ENCODE results near the gene UGT1A9. TPM values are rescaled to one million over a fixed set of nuclear protein-coding genes. Genes with fewer than 3 reads are reported as not detected.
"Not testable (repeated sequence)": the region's sequence is repeated elsewhere in the genome, so short reads cannot be mapped to it uniquely, and the experiment has no call there.

Gene UGT1A9
- not detected for total RNA-seq
- long read RNA-seq = 0 reads

GRCh38 chr2:233671290-233672161 lies at the start of gene UGT1A9:
Gene UGT1A9, plus strand, starts transcription at chr2:233671898. Its CDS starts 37 bp downstream, at chr2:233671935.
- DNase-seq (ENCODE audit: low spot score) = no peak

DNA sequence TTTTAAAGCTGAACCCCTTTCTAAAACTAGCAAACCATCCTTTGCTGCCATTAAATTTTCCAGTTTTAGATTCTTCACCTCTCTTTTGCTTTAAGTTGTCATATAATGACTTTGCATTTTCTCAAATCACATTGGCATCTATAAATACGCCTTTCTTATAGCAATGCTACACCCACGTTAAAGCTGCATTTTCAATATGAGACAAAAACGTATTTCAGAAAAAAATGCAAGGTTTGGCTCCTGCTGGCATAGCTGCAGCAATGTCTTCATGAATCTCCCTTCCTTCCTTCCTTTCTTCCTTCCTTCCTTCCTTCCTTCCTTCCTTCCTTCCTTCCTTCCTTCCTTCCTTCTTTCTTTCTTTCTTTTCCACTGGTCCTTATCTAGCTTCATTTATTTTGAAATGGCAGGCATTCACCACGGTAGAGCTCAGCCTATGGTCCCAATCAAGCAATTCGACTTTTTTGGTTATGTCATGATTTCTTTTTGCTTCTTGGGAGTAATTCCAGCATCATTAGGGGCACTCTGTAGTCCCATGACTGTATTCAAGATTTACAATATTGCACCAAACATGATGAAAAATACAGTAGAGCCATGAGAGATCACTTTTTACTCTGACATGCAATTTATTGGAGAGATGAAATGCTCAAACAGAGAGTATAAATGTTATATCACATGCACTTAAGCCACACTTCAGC lies 44.2 kb upstream of the UGT1A9 start:
- no peak for DNase-seq (ENCODE audit: low spot score)

DNA sequence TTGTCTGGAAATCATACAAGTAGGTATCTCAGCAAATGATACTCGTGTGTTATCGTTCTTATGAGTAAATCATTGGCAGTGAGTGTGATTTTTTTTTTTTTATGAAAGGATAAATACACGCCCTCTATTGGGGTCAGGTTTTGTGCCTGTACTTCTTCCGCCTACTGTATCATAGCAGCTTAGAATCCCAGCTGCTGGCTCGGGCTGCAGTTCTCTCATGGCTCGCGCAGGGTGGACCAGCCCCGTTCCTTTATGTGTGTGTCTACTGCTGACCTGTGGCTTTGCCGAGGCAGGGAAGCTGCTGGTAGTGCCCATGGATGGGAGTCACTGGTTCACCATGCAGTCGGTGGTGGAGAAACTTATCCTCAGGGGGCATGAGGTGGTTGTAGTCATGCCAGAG lies 35.4 kb upstream of the UGT1A9 start, which contains the start of gene UGT1A10:
UGT1A10 (plus strand) TSS at position 143 of the 400 bp plus-strand sequence; CDS start at position 218, 75 bp downstream.
- not testable (repeated sequence) for DNase-seq (ENCODE audit: low spot score)

DNA sequence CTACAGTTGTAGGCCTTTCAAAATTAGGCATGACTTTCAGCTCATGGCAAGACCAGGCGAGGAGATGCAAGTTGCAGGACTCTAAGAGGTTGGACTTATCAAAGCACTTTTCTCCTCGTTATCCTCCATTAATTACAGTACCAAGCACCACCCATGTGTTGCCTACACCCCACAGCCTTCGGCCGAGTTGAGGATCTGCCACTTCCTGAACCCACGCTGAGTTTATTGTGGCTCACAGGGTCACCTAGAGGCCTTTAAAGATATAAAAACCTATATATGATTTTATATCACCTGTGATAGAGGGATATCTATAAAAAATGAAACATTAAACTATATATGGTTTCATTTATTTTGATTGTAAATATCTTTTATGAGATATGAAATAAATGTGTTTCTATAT lies 32.9 kb upstream of the UGT1A9 start:
- DNase-seq (ENCODE audit: low spot score) = no peak

DNA sequence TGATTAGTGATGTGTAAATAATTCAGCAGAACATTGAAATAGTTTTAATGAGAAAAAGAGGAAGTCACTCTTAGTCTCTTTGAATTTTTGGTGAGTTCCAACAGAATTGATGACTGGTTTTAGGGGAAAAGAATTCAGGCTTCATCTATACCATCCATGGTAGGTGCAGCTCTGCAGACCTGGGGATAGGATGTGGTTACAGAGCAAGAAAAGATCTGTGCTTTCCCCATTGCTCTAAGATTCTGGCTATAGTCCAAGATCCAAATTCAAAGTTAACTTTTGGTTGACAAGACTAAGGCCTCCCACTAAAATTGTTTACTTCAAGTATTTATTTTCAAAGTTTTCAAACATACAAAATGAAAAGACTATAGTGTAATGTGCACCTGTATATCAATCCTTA lies 31.8 kb upstream of the UGT1A9 start:
- no peak for DNase-seq (ENCODE audit: low spot score)

DNA sequence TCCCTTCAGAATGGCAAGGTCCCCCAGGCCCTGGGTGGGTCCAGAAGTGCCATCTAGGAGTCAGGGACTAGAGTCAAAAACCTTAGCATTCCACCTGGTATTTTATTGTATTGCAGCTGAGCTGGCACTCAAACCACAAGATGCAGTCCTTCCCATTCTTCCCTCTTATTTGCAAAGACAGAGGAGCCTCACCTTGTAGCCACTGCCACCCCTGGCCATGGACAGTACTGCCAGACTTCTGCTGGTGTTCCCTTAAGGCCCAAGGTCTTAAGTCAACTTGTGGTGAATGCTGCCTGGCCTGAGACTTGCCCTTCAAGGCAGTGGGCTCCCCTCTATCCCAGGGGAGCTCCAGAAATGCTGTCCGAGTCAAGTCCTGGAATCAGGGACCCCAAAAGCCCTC lies 28.6 kb upstream of the UGT1A9 start:
- no peak for DNase-seq (ENCODE audit: low spot score)

GRCh38 chr2:233646033-233646432 lies 25.7 kb upstream of the UGT1A9 start:
- DNase-seq (ENCODE audit: low spot score) = not testable (repeated sequence)

GRCh38 chr2:233650981-233651380 lies 20.7 kb upstream of the UGT1A9 start:
- DNase-seq (ENCODE audit: low spot score) = no peak

- no peak for DNase-seq (ENCODE audit: low spot score)
Measured at GRCh38 chr2:233651430-233651829, 20.3 kb upstream of the UGT1A9 start.

DNA sequence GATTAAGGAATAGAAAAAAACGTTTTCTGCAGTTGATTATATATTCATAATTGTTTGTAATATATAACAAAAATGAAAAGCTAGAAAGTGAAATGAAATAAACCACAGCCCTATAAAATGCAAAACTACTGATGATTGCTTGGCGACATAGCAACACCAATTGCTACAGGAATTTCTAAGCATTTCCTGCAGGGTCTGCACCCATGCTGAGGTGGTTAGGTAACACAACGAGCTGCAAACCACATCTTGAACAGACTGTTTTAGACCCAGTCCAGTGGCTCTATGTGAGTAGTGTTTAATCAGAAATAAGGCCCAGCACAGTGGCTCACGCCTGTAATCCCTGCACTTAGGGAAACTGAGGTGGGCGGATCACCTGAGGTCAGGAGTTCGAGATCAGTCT lies 17.2 kb upstream of the UGT1A9 start:
- DNase-seq (ENCODE audit: low spot score) = no peak

DNA sequence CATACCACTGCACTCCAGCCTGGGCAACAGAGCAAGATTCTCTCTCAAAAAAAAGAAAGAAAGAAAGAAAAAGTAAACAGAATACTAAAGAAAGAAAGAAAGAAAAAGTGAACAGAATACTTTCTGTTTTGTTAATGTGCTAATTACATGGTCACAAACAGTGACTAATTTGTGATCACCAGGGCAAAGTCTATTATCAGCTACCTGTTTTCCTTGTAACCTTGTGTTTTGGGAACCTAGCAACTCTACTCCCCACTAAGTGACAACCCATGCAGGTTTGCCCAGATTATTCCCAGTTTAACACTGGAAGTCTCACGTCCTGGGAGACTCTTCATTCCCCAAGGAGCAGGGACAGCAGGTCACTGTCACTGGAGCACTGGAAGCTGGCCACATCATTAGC lies 16.7 kb upstream of the UGT1A9 start:
- DNase-seq (ENCODE audit: low spot score) = no peak

GRCh38 chr2:233655943-233656342 lies 15.8 kb upstream of the UGT1A9 start:
- DNase-seq (ENCODE audit: low spot score) = not testable (repeated sequence)

DNA sequence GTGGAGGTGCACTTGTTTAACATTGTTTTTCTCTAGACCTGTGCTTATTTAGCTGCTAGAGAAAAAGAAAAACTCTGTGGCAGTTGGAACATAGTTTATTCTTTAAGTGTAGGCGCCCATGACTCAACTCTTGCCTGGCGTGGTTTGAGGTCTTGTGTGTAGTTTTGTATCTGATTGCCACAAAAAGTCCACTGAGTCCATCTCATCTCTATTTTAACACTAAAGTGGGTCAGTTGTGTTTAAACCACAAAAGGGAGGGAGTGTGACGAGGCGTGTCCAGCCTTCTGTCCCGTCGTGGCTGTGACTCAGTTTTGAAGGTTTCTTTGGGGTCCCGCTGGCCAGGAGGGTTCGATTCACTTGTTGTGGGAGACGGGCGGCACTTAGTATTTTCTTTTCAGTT lies 15.3 kb upstream of the UGT1A9 start:
- DNase-seq (ENCODE audit: low spot score) = no peak

DNA sequence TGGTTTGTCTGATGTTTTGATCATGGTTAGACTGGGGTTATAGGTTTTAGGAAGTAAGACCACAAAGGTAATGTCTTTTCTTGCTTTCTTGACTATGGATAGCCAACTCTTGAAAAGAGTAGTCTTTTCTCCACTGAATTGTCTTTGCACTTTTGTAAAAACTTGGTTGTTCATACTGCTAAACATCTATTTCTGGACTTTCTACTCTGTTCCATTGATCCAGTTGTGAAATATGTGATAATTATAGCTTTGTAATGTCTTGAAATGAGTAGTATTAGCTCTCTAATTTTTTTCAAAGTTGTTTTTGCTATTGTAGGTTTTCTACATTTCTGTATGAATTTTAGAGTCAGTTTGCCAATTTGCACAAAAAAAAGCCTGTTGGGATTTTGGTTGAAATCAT lies 13.1 kb upstream of the UGT1A9 start:
- DNase-seq (ENCODE audit: low spot score) = no peak

GRCh38 chr2:233663911-233664310 lies 7.8 kb upstream of the UGT1A9 start:
- no peak for DNase-seq (ENCODE audit: low spot score)

DNA sequence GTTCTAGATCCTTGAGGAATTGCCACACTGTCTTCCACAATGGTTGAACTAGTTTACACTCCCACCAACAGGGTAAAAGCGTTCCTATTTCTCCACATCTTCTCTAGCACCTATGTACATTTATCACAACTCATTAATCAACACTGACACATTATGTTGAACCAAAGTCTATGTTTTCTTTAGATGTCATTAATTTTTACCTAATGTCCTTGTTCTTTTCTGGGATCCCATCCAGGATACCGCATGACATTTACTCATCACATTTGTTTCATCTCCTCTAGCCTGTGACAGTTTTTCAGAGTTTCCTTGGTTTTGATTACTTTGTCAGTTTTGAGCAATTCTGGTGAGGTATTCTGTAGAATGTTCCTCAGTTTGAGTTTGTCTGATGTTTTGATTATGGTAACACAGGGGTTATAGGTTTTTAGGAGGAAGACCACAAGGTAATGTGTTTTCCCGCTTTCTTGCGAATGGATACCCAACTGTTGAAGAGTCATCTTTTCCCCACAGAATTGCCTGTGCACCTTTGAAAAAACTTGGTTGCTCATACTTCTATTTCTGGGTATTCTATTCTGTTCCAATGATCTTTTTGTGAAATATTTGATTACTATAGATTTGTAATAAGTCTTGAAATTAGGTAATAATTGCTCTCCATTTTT lies 3.0 kb upstream of the UGT1A9 start:
- no peak for DNase-seq (ENCODE audit: low spot score)

GRCh38 chr2:233672886-233673285 lies 1.2 kb downstream of the UGT1A9 start:
- DNase-seq (ENCODE audit: low spot score) = no peak

DNA sequence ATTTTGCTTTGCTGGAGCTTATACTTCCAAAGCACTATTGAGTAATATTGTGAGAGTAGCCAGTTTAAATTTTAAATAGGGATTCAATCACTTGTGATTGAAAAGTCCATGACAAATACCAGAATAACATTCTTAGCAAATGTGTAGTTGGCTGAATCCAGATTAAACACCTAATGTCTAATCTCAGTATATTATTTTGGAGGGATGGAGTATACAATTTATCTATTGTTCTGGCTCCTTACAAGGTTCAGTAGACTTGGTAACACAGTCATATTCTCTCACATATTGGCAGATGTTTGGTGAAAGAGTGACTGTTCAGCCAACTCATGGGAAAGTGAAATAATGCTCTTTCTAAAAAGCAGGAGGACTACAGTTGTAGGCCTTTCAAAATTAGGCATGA lies 2.2 kb downstream of the UGT1A9 start:
- no peak for DNase-seq (ENCODE audit: low spot score)

- no peak for DNase-seq (ENCODE audit: low spot score)
Measured at GRCh38 chr2:233674314-233674713, 2.6 kb downstream of the UGT1A9 start.

- DNase-seq (ENCODE audit: low spot score) = no peak
Measured at GRCh38 chr2:233674995-233675394, 3.3 kb downstream of the UGT1A9 start.

DNA sequence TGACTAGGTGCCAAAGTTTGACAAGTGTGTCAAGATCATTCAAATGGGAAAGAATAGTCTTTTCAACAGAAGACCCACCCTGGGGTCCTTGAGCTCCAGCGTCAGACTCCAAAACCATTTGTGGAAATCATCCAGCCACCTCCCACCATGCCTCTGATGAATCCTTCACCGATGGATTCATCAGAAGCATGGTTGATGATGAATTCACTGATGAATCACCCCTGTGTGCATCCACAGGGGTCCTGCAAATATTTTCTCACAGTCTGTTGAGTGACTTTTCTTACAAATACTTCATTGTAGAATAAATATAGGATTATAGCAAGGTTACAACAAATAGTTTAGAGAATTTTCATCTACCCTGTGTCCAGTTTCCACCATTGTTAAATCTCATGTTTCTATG lies 4.3 kb downstream of the UGT1A9 start:
- no peak for DNase-seq (ENCODE audit: low spot score)

DNA sequence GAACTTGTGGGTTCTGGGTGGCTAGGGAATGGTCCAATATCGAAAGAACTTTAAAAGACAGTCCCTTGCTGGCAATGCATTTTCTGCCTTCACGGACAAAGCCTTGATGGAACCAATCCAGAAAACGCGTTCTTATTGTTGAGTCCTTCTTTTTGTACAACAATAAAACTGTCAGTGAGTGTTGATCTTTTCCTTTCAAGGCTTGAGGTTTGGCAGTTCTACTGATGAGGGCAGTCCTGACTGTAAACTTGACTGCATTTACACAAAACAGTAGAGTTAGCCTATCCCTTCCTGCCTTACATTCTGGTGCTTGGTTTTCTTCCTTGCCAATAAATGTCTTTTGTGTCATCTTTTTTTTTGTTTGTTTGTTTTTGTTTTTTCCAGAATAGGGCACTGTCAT lies 7.5 kb downstream of the UGT1A9 start:
- no peak for DNase-seq (ENCODE audit: low spot score)

All from mesenteric fat pad (tissue), 1 donor.